ENCODE data around the gene RIC3. TPM values are rescaled to one million over a fixed set of nuclear protein-coding genes. Genes with fewer than 3 reads are reported as not detected.

RIC3 gene
- total and polyA plus RNA-seq, 2 donors (not counting 3 experiments of a cell fraction or from before 2014, with no cell fraction given): not detected

GRCh38 chr11:8096575-8096974 lies 72.2 kb downstream of the RIC3 start:
- no peaks in the 10 kb centered on the region for H3K36me3 ChIP-seq (ENCODE audit: control insufficient read depth in 2 of 2, extremely low read depth in 1 of 2, insufficient read depth in 2 of 2, low read length in 2 of 2)
- H3K4me2 ChIP-seq (ENCODE audit: insufficient read depth, low read length): no peak overlapping the region
- no peak overlapping the region for H2AFZ ChIP-seq (ENCODE audit: low read depth, low read length)
- CTCF ChIA-PET: interaction anchor here (1.0 to 20.3 kb wide), 5 partner anchors 13 to 89 kb away, joined by 3 to 822 read pairs (median 4); no protein-coding TSS in a partner anchor
- no peak overlapping the region for H3K27ac ChIP-seq (ENCODE audit: insufficient read depth, low read depth, low read length)
- DNase-seq (ENCODE audit: low read depth, low spot score) (no peak), FAIRE-seq (no peak)
- H4K20me1 ChIP-seq (replicated peaks; ENCODE audit: control insufficient read depth, extremely low read depth, insufficient read depth, low read length): no peaks in the 10 kb centered on the region
- intact Hi-C loops (cut with micrococcal nuclease): loop anchor here (10.0 kb wide), 1 partner anchor 402 kb away; no protein-coding TSS in a partner anchor
- TF ChIP-seq, protein P1, sequence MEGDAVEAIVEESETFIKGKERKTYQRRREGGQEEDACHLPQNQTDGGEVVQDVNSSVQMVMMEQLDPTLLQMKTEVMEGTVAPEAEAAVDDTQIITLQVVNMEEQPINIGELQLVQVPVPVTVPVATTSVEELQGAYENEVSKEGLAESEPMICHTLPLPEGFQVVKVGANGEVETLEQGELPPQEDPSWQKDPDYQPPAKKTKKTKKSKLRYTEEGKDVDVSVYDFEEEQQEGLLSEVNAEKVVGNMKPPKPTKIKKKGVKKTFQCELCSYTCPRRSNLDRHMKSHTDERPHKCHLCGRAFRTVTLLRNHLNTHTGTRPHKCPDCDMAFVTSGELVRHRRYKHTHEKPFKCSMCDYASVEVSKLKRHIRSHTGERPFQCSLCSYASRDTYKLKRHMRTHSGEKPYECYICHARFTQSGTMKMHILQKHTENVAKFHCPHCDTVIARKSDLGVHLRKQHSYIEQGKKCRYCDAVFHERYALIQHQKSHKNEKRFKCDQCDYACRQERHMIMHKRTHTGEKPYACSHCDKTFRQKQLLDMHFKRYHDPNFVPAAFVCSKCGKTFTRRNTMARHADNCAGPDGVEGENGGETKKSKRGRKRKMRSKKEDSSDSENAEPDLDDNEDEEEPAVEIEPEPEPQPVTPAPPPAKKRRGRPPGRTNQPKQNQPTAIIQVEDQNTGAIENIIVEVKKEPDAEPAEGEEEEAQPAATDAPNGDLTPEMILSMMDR (IDR thresholded peaks at IDR 0.05; ENCODE audit: extremely low read depth in 1 of 2, insufficient read depth in 1 of 2, low read depth in 1 of 2, low read length in 2 of 2): no peak
- TF ChIP-seq POLR2AphosphoS5 (IDR thresholded peaks at IDR 0.05; ENCODE audit: insufficient read depth, low read depth, low read length) (no peak), MYC (IDR thresholded peaks at IDR 0.05; ENCODE audit: low read depth, low read length) (no peak), EZH2 (IDR thresholded peaks at IDR 0.05; ENCODE audit: borderline replicate concordance, low read depth, low read length, severe bottlenecking) (no peak), POLR2A (IDR thresholded peaks at IDR 0.05; ENCODE audit: low read depth, low read length) (no peak), FOS (IDR thresholded peaks at IDR 0.05; ENCODE audit: borderline replicate concordance, insufficient read depth, low read length) (no peak)
- no peaks in the 10 kb centered on the region for H3K27me3 ChIP-seq (ENCODE audit: control insufficient read depth in 2 of 2, insufficient read depth in 2 of 2, low read length in 2 of 2)
- POLR2A ChIA-PET: no interaction called here
- no peak overlapping the region for H3K4me3 ChIP-seq (replicated peaks in 1 of 3; ENCODE audit: insufficient read depth in 1 of 3, low read depth in 1 of 3, low read length in 3 of 3)
- no peak overlapping the region for H3K9ac ChIP-seq (replicated peaks; ENCODE audit: extremely low read depth, insufficient read depth, low read length)
- H3K79me2 ChIP-seq (ENCODE audit: control insufficient read depth, insufficient read depth, low read length): no peaks in the 10 kb centered on the region
- dilution Hi-C loops (cut with MboI; ENCODE audit: extremely low pct_ligation_motif_present, low sequenced_read_pairs): no loop called here
- H3K9me1 ChIP-seq (replicated peaks; ENCODE audit: control insufficient read depth, extremely low read depth, insufficient read depth, low read length): no peaks in the 10 kb centered on the region
- no peaks in the 10 kb centered on the region for H3K9me3 ChIP-seq (replicated peaks; ENCODE audit: control insufficient read depth, insufficient read depth, low read length)
- no peaks in the 10 kb centered on the region for H3K4me1 ChIP-seq (ENCODE audit: control insufficient read depth, extremely low read depth, insufficient read depth, low read length)
- no TSS peak for BruUV-seq (replicated peaks)
